Colon (tissue), 2 donors: ENCODE measurements around the gene ZDHHC1.

ENCODE experiments used
- FAIRE-seq: peaks from 2 replicates; lab custom pipeline; 2012; peaks lifted over from hg19 to GRCh38; lab: Jason Lieb, UNC
- donor health status: control.
- donor health status: control.

Gene ZDHHC1, protein sequence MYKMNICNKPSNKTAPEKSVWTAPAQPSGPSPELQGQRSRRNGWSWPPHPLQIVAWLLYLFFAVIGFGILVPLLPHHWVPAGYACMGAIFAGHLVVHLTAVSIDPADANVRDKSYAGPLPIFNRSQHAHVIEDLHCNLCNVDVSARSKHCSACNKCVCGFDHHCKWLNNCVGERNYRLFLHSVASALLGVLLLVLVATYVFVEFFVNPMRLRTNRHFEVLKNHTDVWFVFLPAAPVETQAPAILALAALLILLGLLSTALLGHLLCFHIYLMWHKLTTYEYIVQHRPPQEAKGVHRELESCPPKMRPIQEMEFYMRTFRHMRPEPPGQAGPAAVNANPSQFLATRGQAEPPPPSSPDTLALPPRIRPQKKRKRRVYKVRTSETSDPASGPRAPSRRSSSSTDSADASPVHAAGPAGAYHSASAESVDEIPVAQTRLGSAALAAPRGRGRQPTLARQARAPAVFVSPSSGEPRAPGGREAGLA

DNA sequence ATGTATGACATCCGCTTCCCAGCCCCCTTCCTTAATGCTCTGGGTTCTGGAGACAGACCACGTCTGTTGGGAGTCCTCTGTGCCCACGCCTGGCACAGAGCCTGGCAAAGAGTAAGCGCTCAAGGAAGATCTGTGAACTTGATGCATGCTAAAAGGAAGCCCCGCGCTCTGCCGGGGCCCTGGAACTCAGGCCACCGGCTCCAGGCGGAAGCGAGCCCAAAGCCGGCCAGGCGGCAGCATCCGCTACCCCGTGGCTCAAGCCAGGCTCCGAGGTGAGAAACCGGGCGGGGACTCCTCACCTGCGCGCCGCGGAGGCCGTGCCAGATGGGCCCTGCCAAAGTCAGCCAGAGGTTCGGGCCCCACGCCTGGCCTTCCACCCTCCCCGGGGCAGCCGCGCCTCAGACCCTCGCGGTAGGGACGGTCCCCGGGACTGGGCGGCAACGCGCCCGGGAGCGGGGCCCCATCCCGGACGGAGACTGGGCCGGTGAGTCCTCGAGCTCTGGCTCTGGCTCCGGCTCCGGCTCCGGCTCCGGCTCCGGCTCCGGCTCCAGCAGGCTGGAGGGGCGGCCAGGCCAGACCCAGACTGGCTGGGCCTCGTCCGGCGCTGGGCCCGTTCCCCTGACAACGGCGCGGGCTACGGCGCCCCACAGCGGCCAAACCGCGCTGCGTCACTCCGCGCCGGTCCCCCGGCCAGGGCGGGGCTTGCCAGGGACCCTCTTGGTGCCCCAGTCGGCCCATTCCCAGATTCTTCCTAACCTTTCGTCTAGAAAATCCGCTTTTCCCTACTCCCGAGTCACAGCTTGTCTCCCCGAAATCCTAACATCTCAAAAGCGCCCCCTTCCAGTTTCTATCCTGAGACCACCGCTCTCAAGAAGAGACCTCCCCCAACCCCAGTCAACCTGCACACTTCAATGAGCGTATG is at the start of gene ZDHHC1:
ZDHHC1 (minus strand) TSS at position 606 of the 922 bp plus-strand sequence. CDS start 8,702 bp downstream, outside the sequence.
- no peak for FAIRE-seq

- no peak for FAIRE-seq
Measured at GRCh38 chr16:67464565-67464964, 48.3 kb upstream of the ZDHHC1 start.

DNA sequence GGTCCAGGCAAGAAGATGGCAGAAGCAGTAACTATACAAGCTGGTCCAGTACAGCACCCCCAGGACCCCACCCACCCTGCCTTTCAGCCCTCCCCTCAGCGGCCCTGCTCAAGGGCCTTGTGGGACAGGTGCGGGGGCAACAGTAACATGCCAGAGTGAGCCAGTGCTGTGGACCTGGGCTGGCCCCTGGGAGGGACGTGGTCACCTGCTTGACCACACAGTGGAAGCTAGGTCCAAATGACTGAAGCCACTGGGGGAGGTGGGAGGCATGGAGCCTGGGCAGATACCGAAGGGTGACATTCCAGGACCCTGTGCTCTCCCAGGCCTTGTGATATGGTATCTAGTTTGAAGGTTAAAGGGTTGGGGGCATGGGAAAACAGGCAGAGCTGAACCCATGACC is 47.4 kb upstream of the ZDHHC1 start:
- no peak for FAIRE-seq

DNA sequence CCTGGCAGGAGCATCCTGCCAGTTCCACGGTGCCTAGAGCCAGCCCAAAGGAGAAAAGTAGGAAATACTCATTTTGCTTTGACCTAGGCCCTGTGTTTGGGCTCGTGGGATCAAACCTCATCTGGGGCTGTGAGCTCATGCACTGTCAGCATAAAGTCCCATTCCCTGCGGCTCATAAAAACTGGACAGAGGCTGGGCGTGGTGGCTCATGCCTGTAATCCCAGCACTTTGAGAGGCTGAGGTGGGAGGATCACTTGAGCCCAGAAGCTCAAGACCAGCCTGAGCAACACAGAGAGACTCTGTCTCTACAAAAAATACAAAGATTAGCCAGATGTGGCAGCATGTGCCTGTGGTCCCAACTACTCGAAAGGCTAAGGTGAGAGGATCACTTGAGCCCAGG is 46.8 kb upstream of the ZDHHC1 start:
- no peak for FAIRE-seq

DNA sequence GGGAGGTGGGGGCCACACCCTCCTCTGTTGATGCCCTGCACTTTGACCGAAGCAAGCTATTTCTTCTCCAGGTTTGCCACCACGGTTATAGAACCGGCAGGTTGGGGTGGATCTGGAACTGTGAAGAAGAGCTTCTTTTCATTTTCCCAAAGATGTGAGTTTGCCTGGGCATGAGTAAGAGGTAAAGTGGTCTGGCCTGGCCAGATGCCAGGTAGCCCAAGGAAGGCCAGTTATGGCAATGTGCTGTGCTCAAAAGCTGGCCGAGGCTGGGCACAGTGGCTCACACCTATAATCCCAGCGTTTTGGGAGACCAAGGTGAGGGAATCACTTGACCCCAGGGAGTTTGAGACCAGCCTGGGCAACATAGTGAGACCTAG is 46.0 kb upstream of the ZDHHC1 start:
- FAIRE-seq = no peak

- peak; percentile 70 for FAIRE-seq
Measured at GRCh38 chr16:67461600-67462278, 45.5 kb upstream of the ZDHHC1 start.

GRCh38 chr16:67460961-67461360 is 44.7 kb upstream of the ZDHHC1 start:
- FAIRE-seq = no peak

GRCh38 chr16:67460168-67460567 is 43.9 kb upstream of the ZDHHC1 start:
- FAIRE-seq = no peak

DNA sequence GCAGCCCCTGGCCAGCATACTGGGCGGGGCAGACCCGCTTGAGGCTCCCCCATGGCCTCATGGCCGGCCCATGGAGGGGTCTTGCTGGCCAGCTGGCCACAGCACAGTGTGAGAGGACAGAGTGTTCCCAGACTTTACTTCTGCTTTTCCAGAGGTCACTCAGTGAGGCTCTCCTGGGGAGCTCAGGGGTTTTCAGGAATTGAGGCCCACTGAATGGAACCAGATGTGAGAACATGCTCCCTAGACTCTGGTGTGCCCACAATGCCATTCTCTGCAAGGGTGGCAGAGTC is 43.5 kb upstream of the ZDHHC1 start:
- FAIRE-seq = no peak

DNA sequence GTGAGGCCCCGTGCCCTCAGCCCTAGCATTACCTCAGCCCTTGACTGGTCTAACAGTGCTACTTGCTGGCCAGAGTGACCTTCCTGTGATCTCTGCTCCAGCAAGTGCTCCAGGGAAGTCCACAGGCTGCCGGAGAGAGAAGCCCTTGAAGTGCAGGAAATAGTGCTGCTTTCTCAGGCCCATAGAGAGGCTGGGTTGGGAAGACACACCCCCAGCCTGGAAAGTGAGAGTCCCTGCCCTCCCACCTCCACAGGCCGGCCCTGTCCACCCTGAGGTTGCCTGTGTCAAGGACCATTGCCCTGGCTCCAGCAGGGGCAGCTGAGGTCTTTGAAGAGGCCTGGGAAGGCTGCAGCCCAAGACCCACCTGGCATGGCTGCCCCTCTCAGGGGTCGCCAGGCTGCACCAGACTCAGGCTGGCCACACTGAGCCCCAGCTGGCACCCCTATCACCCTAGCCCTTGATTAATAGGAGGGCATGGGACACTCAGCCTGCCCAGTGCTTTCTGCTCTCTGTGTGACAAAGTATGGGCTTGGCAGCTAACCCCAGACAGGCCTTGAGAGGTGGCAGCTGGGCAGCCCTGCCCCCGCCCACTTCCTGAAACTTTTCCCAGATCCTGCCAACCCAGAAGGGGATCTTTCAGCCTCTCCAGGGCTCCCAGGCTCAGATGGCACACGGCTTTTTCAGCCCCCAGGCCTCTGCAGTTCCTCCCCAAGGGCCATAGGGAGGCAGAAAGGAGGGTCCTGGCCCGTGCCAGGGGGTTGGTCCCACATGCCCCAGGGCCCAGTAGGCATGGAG is 43.0 kb upstream of the ZDHHC1 start:
- no peak for FAIRE-seq

- FAIRE-seq = no peak
Measured at GRCh38 chr16:67458121-67458641, 41.9 kb upstream of the ZDHHC1 start.

GRCh38 chr16:67457611-67458010 is 41.3 kb upstream of the ZDHHC1 start:
- FAIRE-seq = no peak

DNA sequence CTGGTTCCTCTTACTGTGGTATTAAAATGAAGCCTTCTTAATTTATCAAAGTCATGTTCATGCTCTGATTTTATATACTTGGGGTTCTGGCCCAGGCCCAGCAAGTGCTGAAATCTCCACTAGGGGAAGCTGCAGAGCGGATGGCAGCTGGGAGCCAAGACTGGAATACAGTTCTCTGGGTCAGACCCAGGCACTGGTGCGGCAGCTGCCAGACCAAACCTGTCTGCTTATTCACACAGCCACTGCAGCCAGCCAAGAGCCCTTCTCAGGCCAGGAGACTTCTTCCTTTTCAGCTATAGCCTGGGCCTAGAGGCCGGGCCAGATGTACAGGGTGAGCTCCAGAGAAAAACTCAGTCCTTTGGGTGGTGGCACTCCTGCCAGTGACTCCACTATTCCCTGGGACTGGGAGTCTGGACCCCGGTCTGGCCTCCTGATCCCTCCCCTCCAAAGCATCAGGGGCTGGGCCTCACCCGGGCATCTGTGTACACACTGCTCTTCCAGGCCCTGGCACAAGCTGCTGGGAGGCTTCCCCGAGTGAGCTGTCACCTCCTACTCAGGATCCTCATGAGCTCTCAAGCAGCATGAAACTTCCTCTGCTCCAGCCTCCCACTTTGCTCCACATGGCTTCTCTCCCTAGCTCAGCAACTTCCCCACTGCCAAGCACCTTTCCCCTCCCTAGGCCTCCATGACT is 40.3 kb upstream of the ZDHHC1 start:
- FAIRE-seq = no peak

- no peak for FAIRE-seq
Measured at GRCh38 chr16:67454852-67455251, 38.6 kb upstream of the ZDHHC1 start.

GRCh38 chr16:67454104-67454503 is 37.8 kb upstream of the ZDHHC1 start:
- no peak for FAIRE-seq

- no peak for FAIRE-seq
Measured at GRCh38 chr16:67451704-67452435, 35.6 kb upstream of the ZDHHC1 start.

GRCh38 chr16:67451061-67451703 is 34.9 kb upstream of the ZDHHC1 start:
- no peak for FAIRE-seq

GRCh38 chr16:67449739-67450138 is 33.5 kb upstream of the ZDHHC1 start:
- FAIRE-seq = no peak

GRCh38 chr16:67449336-67449735 is 33.1 kb upstream of the ZDHHC1 start:
- no peak for FAIRE-seq

DNA sequence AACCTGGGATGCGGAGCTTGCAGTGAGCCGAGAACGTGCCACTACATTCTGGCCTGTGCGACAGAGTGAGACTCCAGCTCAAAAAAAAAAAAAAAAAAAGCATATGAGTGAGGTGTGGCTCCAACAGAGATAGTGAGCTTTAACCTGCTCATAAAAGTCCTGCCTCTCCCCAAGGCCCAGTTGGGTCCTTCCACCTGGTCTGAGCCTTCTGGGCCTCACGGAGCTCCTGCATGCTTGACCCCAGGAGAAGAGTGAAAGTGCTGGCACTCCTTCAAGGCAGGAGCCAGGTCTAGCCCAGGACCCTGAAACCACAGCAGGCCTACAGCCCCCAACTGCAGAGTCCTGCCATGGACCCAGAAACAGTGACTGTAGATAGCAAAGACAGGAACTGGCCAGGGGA is 32.3 kb upstream of the ZDHHC1 start:
- FAIRE-seq = no peak
